ENCODE results near the gene CD209. TPM values are rescaled to one million over a fixed set of nuclear protein-coding genes. Genes with fewer than 3 reads are reported as not detected.

Gene CD209
- total and polyA plus RNA-seq, 9 of the 15 experiments (the other 6 are each of a cell fraction or from before 2014, with no cell fraction given) = 0.01 TPM; not detected in 8

DNA sequence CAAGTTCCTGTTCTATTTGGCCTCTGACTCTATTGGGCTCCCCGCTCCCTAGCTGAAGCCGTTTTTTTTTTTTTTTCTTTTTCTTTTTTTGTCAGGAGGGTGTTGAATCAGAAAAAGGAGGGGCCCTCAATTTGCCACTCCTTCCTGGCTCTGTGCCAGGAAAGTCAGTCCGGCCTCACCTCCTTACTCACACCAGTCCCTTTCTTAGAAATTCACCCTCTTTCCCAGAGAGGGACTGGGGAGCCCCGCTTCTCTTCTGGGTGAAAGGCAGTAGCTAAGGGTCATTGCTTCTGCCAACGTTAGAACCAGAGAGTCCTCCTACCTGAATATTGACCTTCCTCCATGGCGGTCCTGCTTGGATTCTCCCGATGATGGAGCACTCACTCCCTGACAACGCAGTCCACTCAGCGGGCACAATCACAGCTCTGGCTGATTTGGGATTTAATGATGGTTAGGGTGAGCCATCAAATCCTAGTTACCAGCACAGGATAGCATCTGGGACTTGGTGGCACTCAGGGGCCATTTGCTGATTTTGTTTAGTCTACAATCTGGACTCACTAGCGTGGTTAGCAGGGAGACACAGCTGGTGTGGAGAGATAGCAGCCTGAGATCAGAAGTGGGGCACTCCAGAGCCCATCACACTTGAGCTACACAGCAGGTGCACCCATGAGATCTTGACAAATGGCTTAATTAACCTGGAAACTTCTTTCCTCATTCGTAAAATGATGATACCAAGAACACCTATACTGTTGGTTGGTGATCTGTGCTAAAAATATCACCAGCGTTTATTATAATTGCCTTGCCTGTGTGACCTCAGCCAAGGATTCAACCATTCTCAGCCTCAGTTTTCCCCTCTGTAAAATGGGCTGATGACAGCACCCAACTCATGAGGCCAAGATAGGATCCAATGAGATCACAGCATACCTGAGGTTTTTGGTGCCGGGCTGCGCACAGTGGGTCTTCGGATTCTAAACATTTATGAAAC lies 47.6 kb downstream of the CD209 start (continued):
- TF ChIP-seq ZNF274 (IDR thresholded peaks at IDR 0.05; ENCODE audit: borderline replicate concordance, low read depth, low read length) = no peak
- TF ChIP-seq, protein P1, sequence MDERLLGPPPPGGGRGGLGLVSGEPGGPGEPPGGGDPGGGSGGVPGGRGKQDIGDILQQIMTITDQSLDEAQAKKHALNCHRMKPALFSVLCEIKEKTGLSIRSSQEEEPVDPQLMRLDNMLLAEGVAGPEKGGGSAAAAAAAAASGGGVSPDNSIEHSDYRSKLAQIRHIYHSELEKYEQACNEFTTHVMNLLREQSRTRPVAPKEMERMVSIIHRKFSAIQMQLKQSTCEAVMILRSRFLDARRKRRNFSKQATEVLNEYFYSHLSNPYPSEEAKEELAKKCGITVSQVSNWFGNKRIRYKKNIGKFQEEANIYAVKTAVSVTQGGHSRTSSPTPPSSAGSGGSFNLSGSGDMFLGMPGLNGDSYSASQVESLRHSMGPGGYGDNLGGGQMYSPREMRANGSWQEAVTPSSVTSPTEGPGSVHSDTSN (CRISPR knock-in tag; IDR thresholded peaks at IDR 0.05; ENCODE audit: low read depth) = no peak
- TF ChIP-seq, protein P1 (tag; conservative IDR thresholded peaks at IDR 0.05; ENCODE audit: low read depth) = no peak
- no peak for TF ChIP-seq ZNF551 (CRISPR knock-in tag; IDR thresholded peaks at IDR 0.05)
- TF ChIP-seq SOX6 (IDR thresholded peaks at IDR 0.05) = 0 out of 2 replicates have a peak, but pooled peaks have one; percentile 16
- peak; percentile 96 for TF ChIP-seq BCOR (IDR thresholded peaks at IDR 0.05)
- no peak for TF ChIP-seq TAF1 (IDR thresholded peaks at IDR 0.05; ENCODE audit: control insufficient read depth, extremely low read depth, insufficient read depth, low read length, severe bottlenecking)
- peak; percentile 89 for TF ChIP-seq TAL1 (IDR thresholded peaks at IDR 0.05)
- TF ChIP-seq CCNT2 (IDR thresholded peaks at IDR 0.05; ENCODE audit: borderline replicate concordance, extremely low read depth, insufficient read length, low read depth, low read length) = peak; percentile 35
- no peak for TF ChIP-seq KLF10 (CRISPR knock-in tag; IDR thresholded peaks at IDR 0.05)
- TF ChIP-seq ARNT (IDR thresholded peaks at IDR 0.05) = no peak
- TF ChIP-seq TEAD4 (IDR thresholded peaks at IDR 0.05; ENCODE audit: low read length) = peak; percentile 89
- TF ChIP-seq TEAD4 (CRISPR knock-in tag; IDR thresholded peaks at IDR 0.05; ENCODE audit: borderline replicate concordance) = no peak
- peak; percentile 100 for TF ChIP-seq NFIC (IDR thresholded peaks at IDR 0.05)
- TF ChIP-seq, protein P2, sequence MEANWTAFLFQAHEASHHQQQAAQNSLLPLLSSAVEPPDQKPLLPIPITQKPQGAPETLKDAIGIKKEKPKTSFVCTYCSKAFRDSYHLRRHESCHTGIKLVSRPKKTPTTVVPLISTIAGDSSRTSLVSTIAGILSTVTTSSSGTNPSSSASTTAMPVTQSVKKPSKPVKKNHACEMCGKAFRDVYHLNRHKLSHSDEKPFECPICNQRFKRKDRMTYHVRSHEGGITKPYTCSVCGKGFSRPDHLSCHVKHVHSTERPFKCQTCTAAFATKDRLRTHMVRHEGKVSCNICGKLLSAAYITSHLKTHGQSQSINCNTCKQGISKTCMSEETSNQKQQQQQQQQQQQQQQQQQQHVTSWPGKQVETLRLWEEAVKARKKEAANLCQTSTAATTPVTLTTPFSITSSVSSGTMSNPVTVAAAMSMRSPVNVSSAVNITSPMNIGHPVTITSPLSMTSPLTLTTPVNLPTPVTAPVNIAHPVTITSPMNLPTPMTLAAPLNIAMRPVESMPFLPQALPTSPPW (CRISPR knock-in tag; IDR thresholded peaks at IDR 0.05) = 0 out of 2 replicates have a peak, but pooled peaks have one; percentile 12
- peak; percentile 59; the same call in 1 of the 2 replicates for TF ChIP-seq GATA2 (CRISPR knock-in tag; IDR thresholded peaks at IDR 0.05)
- TF ChIP-seq, protein P3, sequence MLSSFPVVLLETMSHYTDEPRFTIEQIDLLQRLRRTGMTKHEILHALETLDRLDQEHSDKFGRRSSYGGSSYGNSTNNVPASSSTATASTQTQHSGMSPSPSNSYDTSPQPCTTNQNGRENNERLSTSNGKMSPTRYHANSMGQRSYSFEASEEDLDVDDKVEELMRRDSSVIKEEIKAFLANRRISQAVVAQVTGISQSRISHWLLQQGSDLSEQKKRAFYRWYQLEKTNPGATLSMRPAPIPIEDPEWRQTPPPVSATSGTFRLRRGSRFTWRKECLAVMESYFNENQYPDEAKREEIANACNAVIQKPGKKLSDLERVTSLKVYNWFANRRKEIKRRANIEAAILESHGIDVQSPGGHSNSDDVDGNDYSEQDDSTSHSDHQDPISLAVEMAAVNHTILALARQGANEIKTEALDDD (IDR thresholded peaks at IDR 0.05) = peak; percentile 90
- TF ChIP-seq SMARCC2 (IDR thresholded peaks at IDR 0.05; ENCODE audit: low read depth) = no peak
- TF ChIP-seq ZNF282 (CRISPR knock-in tag; IDR thresholded peaks at IDR 0.05) = no peak
- peak; percentile 86; the same call in 1 of the 2 replicates for TF ChIP-seq ZKSCAN1 (IDR thresholded peaks at IDR 0.05; ENCODE audit: low read depth, low read length)
- TF ChIP-seq HDAC1 (IDR thresholded peaks at IDR 0.05) = no peak
- peak; percentile 90 for TF ChIP-seq NFIX (CRISPR knock-in tag; IDR thresholded peaks at IDR 0.05; ENCODE audit: low read depth)
- peak; percentile 92 for TF ChIP-seq ADNP (tag; IDR thresholded peaks at IDR 0.05)

Measured in K562 (cell line).